HG03139 (cell line): ENCODE measurements around the gene CES3.
"Not testable (repeated sequence)": the region's sequence is repeated elsewhere in the genome, so short reads cannot be mapped to it uniquely, and the experiment has no call there.

Experiments used
- ATAC-seq: cut with Tn5 transposase; IDR thresholded peaks from one replicate; pipeline ENCODE4 v1.9.1; 2021; ENCODE audit not compliant: unreplicated experiment

Gene CES3

GRCh38 chr16:66964049-66964448, 3.0 kb downstream of the CES3 start:
- ATAC-seq: no peak

GRCh38 chr16:66968847-66969246, 7.8 kb downstream of the CES3 start:
- ATAC-seq: no peak

GRCh38 chr16:66970775-66971720, 10.0 kb downstream of the CES3 start:
- no peak for ATAC-seq

GRCh38 chr16:66972983-66973382, 11.9 kb downstream of the CES3 start:
- no peak for ATAC-seq

- ATAC-seq: no peak
These were observed 12.7 kb downstream of the CES3 start for GRCh38 chr16:66973716-66974115.

GRCh38 chr16:66974156-66974931, 13.3 kb downstream of the CES3 start:
- not testable (repeated sequence) for ATAC-seq

- not testable (repeated sequence) for ATAC-seq
These were observed 13.8 kb downstream of the CES3 start for GRCh38 chr16:66974932-66975246.

GRCh38 chr16:66975302-66975893, 14.3 kb downstream of the CES3 start:
- no peak for ATAC-seq

- no peak for ATAC-seq
These were observed 15.7 kb downstream of the CES3 start for GRCh38 chr16:66976746-66977145.

- peak; percentile 54 for ATAC-seq
These were observed 16.5 kb downstream of the CES3 start for GRCh38 chr16:66977341-66978113.

GRCh38 chr16:66979011-66979717, 18.1 kb downstream of the CES3 start:
- ATAC-seq: no peak

GRCh38 chr16:66983033-66983432, 22.0 kb downstream of the CES3 start:
- no peak for ATAC-seq

- ATAC-seq: no peak
These were observed 23.8 kb downstream of the CES3 start for GRCh38 chr16:66984892-66985311.

- ATAC-seq: no peak
These were observed 25.5 kb downstream of the CES3 start for GRCh38 chr16:66986559-66986958.

- no peak for ATAC-seq
These were observed 27.2 kb downstream of the CES3 start, which contains the start of gene CES4A for GRCh38 chr16:66988197-66988788. Gene CES4A (plus strand): TSS chr16:66988589. CDS start chr16:66988773, 184 bp downstream.

GRCh38 chr16:66991545-66992077, 30.5 kb downstream of the CES3 start:
- no peak for ATAC-seq

- not testable (repeated sequence) for ATAC-seq
These were observed 32.5 kb downstream of the CES3 start for GRCh38 chr16:66993558-66993957.

GRCh38 chr16:66996324-66996982, 35.4 kb downstream of the CES3 start:
- ATAC-seq: no peak

- ATAC-seq: no peak
These were observed 35.9 kb downstream of the CES3 start for GRCh38 chr16:66996983-66997358.
